Measurements from ENCODE around the gene IQGAP1.

DNA sequence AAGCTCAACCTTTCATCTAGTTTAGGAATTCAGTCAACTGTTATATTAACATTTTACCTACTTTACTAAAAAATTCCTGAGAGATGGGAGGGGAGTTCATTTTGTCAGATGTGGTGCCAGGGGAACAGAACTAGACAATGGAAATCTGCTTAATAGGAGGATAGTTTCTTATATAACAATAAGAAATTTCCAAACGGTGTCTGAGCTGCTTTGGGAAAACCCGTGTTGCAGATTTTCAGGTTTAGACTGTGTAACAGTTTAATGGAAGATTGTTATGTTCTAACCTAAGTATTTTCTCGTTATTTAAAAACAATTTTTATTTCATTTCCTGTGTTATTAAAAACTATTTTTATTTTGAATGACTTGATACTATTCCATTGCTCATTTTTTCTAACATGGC is 19.3 kb downstream of the IQGAP1 start:
- TF ChIP-seq, protein P1, sequence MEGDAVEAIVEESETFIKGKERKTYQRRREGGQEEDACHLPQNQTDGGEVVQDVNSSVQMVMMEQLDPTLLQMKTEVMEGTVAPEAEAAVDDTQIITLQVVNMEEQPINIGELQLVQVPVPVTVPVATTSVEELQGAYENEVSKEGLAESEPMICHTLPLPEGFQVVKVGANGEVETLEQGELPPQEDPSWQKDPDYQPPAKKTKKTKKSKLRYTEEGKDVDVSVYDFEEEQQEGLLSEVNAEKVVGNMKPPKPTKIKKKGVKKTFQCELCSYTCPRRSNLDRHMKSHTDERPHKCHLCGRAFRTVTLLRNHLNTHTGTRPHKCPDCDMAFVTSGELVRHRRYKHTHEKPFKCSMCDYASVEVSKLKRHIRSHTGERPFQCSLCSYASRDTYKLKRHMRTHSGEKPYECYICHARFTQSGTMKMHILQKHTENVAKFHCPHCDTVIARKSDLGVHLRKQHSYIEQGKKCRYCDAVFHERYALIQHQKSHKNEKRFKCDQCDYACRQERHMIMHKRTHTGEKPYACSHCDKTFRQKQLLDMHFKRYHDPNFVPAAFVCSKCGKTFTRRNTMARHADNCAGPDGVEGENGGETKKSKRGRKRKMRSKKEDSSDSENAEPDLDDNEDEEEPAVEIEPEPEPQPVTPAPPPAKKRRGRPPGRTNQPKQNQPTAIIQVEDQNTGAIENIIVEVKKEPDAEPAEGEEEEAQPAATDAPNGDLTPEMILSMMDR (IDR thresholded peaks at IDR 0.05), result no peak
- no peak for TF ChIP-seq ZNF416 (CRISPR knock-in tag; IDR thresholded peaks at IDR 0.05)
- TF ChIP-seq, protein P2, sequence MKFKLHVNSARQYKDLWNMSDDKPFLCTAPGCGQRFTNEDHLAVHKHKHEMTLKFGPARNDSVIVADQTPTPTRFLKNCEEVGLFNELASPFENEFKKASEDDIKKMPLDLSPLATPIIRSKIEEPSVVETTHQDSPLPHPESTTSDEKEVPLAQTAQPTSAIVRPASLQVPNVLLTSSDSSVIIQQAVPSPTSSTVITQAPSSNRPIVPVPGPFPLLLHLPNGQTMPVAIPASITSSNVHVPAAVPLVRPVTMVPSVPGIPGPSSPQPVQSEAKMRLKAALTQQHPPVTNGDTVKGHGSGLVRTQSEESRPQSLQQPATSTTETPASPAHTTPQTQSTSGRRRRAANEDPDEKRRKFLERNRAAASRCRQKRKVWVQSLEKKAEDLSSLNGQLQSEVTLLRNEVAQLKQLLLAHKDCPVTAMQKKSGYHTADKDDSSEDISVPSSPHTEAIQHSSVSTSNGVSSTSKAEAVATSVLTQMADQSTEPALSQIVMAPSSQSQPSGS (CRISPR knock-in tag; IDR thresholded peaks at IDR 0.05; ENCODE audit: borderline replicate concordance, low read depth), result no peak
- TF ChIP-seq, protein P3, sequence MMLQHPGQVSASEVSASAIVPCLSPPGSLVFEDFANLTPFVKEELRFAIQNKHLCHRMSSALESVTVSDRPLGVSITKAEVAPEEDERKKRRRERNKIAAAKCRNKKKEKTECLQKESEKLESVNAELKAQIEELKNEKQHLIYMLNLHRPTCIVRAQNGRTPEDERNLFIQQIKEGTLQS (CRISPR knock-in tag; conservative IDR thresholded peaks at IDR 0.05), result no peak
- TF ChIP-seq, protein P4, sequence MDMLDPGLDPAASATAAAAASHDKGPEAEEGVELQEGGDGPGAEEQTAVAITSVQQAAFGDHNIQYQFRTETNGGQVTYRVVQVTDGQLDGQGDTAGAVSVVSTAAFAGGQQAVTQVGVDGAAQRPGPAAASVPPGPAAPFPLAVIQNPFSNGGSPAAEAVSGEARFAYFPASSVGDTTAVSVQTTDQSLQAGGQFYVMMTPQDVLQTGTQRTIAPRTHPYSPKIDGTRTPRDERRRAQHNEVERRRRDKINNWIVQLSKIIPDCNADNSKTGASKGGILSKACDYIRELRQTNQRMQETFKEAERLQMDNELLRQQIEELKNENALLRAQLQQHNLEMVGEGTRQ (CRISPR knock-in tag; IDR thresholded peaks at IDR 0.05), result no peak
- TF ChIP-seq TCF7 (CRISPR knock-in tag; IDR thresholded peaks at IDR 0.05; ENCODE audit: low read depth), result no peak
- TF ChIP-seq, protein P5, sequence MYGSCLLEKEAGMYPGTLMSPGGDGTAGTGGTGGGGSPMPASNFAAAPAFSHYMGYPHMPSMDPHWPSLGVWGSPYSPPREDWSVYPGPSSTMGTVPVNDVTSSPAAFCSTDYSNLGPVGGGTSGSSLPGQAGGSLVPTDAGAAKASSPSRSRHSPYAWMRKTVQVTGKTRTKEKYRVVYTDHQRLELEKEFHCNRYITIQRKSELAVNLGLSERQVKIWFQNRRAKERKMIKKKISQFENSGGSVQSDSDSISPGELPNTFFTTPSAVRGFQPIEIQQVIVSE (CRISPR knock-in tag; IDR thresholded peaks at IDR 0.05; ENCODE audit: borderline replicate concordance), result no peak

All from WTC11 (cell line).